ENCODE results near the gene KCNAB1. TPM values are rescaled to one million over a fixed set of nuclear protein-coding genes. Genes with fewer than 3 reads are reported as not detected.

Gene KCNAB1
- total and polyA plus RNA-seq, 2 of the 8 experiments (the other 6 are each of a cell fraction or from before 2014, with no cell fraction given) = 0.51 to 2.3 TPM

- peak; percentile 52 for TF ChIP-seq RNF2 (IDR thresholded peaks at IDR 0.05; ENCODE audit: borderline replicate concordance, low read depth, low read length, missing control alignments, poor library complexity, severe bottlenecking)
- TF ChIP-seq TBP (IDR thresholded peaks at IDR 0.05; ENCODE audit: low read depth, low read length) = 0 out of 2 replicates have a peak, but pooled peaks have one; percentile 5
- TF ChIP-seq CTBP2 (IDR thresholded peaks at IDR 0.05; ENCODE audit: borderline replicate concordance, insufficient read depth, insufficient read length, low read length) = peak; percentile 92
- TF ChIP-seq KDM4A (IDR thresholded peaks at IDR 0.05; ENCODE audit: low read depth, low read length, severe bottlenecking) = peak; percentile 31
- TF ChIP-seq KDM1A (IDR thresholded peaks at IDR 0.05; ENCODE audit: borderline replicate concordance, low read length) = peak; percentile 14; the same call in 1 of the 2 replicates
- peak; percentile 48 for TF ChIP-seq ASH2L (IDR thresholded peaks at IDR 0.05; ENCODE audit: low read length)
- 0 out of 4 replicates have a peak, but pooled peaks of 1 of the 2 experiments have one; percentile 36 for TF ChIP-seq HDAC2 (IDR thresholded peaks at IDR 0.05; ENCODE audit: borderline replicate concordance in 1 of 2, low read depth in 2 of 2, low read length in 2 of 2)
- TF ChIP-seq PHF8 (conservative IDR thresholded peaks at IDR 0.05; ENCODE audit: low read depth, low read length) = no peak
Measured at GRCh38 chr3:156291272-156292123, 171.1 kb downstream of the KCNAB1 start (continued).

Data from H1 (cell line).